ENCODE results near the gene GPR171.
A peak's percentile ranks its signal among the peaks of the same experiment; 100 is the strongest.

The GPR171 gene

DNA sequence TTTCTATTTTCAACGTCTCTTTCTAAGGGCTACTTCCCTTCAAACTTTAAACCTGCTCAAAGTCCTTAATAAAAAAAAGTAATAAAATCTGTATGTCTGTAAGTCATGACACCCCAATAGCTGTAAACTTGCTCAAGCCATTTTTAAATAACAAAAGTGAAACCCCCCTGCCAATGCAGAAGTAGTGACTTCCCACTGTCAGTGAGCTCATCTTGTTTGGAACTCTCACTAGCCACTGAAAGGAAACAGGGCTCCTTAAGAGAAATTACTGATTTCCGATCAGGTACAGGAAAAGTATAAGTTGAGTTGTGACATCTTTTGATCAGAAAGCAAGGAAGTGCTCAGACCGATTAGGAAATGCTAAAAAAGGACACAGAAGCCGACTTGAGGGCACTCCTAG lies 27.6 kb upstream of the GPR171 start:
- TF ChIP-seq, protein P1, sequence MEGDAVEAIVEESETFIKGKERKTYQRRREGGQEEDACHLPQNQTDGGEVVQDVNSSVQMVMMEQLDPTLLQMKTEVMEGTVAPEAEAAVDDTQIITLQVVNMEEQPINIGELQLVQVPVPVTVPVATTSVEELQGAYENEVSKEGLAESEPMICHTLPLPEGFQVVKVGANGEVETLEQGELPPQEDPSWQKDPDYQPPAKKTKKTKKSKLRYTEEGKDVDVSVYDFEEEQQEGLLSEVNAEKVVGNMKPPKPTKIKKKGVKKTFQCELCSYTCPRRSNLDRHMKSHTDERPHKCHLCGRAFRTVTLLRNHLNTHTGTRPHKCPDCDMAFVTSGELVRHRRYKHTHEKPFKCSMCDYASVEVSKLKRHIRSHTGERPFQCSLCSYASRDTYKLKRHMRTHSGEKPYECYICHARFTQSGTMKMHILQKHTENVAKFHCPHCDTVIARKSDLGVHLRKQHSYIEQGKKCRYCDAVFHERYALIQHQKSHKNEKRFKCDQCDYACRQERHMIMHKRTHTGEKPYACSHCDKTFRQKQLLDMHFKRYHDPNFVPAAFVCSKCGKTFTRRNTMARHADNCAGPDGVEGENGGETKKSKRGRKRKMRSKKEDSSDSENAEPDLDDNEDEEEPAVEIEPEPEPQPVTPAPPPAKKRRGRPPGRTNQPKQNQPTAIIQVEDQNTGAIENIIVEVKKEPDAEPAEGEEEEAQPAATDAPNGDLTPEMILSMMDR (IDR thresholded peaks at IDR 0.05; ENCODE audit: low read length, missing control alignments): no peak
- H3K4me3 ChIP-seq (replicated peaks; ENCODE audit: low read depth, low read length): no peak overlapping the region
- no peak for DNase-seq (ENCODE audit: low read depth)

DNA sequence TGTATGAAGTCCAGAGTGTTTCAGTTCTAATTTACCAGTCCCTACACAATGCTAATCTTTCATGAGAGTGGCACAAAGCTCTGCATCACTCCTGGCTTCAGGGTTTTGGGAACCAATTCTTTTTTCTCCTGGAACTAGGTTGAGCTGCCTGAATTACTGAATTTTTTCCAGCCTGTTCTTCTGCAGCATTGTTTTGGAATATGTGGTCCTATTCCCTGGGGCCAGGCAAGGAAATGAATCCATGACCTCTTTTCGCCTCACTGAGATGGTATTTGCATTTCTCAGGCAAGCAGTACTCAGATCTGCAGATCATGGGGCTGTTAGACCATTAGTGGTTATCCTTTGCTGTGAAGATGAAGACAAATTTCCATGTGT lies 25.6 kb upstream of the GPR171 start:
- TF ChIP-seq, protein P1 (IDR thresholded peaks at IDR 0.05; ENCODE audit: low read length, missing control alignments): no peak
- DNase-seq (ENCODE audit: low read depth): peak; percentile 64
- no peak overlapping the region for H3K4me3 ChIP-seq (replicated peaks; ENCODE audit: low read depth, low read length)

DNA sequence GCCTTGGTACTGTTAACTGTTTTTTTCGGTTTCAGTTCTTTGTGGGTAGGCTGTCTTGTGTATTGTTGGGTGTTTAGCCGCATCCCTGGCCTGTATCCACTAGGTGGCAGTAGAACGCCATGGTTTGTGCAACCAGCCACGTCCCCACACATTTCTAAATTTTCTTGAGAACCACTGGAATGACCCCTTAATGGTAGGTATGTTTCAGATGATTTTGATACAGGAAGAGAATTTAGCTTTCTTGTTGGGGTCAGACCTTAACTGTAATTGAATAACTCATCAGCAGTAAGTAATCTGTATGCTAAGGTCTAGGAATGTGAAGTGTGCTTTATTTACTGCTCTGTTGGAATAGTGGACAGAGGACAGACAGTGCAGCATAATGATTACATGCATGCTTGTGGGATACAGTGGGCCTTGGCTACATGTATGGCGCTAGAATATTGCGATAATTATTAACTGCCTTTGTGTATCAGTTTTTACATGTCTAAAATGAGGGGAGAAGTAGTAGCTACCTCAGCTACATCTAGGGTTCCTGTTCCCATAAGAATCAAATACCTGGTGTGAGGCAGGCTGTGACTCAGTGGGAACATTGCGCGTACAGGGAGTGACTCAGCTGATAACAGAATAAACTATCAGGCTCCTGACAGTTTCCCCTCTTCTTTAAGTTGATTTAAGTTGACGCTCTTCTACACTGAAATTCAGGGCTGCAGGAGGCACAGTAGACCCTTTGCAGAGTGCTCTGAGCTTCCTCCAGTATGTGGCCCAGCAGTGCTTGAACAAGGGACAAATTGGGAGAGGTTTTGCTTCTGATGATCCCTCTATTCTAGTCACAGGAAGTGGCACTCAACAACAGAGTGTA lies 25.0 kb upstream of the GPR171 start:
- H3K4me3 ChIP-seq (replicated peaks; ENCODE audit: low read depth, low read length): no peak overlapping the region
- peak; percentile 89 for DNase-seq (ENCODE audit: low read depth)
- TF ChIP-seq, protein P1 (IDR thresholded peaks at IDR 0.05; ENCODE audit: low read length, missing control alignments): peak; percentile 95

DNA sequence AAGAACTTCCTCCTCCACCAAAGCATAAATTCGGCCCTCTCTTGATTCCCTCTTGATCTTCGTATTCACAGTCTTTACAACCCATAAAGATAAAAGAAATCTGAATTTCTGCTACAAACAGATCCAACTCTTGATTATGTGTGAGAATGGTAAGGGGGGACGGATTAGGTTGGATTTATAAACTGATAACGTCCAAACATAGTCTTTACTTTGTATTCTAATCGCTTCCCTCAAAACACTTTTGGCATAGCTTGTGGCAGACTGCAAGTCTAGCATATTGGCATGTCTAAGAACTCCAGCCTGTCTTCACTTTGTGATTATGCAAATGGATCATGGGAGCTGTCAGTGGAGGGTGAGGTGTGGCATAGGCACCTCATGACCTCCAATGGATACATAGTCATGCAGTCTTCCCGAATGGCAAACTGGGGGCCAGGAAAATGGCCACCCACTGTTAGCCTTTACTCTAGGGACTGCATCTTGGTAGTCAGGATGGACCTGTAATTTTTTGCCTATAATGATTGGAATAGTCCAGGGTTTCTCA lies 24.3 kb upstream of the GPR171 start:
- TF ChIP-seq, protein P1 (IDR thresholded peaks at IDR 0.05; ENCODE audit: low read length, missing control alignments): no peak
- no peak overlapping the region for H3K4me3 ChIP-seq (replicated peaks; ENCODE audit: low read depth, low read length)
- DNase-seq (ENCODE audit: low read depth): no peak

DNA sequence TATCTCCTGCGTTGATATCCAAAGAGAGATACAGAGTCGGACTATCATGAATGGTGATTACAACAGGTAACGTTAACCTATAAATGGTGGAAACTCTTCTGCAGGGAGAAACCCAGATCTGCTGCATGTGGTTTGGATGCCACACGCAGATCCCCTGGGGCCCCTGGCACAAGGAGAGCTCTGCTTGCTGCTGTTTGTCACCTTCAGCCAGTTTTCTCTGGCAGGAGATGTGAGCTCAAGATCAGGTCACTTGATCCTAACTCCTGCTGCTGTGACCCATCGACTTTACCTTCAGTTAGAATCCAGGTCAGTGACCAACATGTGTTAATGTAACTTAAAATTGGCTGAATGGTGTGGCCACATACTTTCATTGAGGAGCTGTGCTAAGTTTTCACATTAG lies 23.8 kb upstream of the GPR171 start:
- DNase-seq (ENCODE audit: low read depth): no peak
- TF ChIP-seq, protein P1 (IDR thresholded peaks at IDR 0.05; ENCODE audit: low read length, missing control alignments): no peak
- no peak overlapping the region for H3K4me3 ChIP-seq (replicated peaks; ENCODE audit: low read depth, low read length)

DNA sequence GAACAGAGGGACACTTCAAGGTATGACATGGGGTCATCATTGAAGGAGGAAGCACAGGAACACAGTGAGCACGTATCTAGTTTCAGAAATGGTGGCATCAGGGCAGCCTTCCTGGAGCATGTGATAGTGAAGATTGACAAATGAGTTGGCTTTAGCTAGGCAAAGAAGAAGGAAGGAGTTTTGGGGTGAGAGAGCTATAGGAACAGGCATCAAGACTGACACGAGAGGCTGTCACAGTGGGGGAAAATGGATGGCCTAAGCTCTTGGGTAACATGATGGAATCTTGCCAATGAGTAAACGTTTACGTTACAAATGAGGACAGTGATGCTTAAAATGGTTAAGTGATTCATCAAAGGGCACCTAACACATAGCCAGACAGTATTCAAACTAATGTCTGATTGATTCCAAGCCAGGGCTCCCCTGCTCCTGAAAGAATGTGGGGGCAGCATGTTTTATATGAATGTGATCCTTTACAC lies 23.1 kb upstream of the GPR171 start:
- TF ChIP-seq, protein P1 (IDR thresholded peaks at IDR 0.05; ENCODE audit: low read length, missing control alignments): no peak
- DNase-seq (ENCODE audit: low read depth): peak; percentile 89
- H3K4me3 ChIP-seq (replicated peaks; ENCODE audit: low read depth, low read length): no peak overlapping the region

Data from fibroblast of pulmonary artery (primary cell).